Mesodermal cell (in vitro differentiated cells): ENCODE results near the gene CSH1.
"Not testable (repeated sequence)": the region's sequence is repeated elsewhere in the genome, so short reads cannot be mapped to it uniquely, and the experiment has no call there.

Experiments
- H3K27ac ChIP-seq: 2 replicates; pipeline ENCODE4 v1.7.0; 2013; ENCODE audit warnings: mild to moderate bottlenecking, low read depth, low read length, moderate library complexity; ENCODE audit not compliant: severe bottlenecking
- H3K36me3 ChIP-seq: 2 replicates; pipeline ENCODE4 v1.7.1; 2013; ENCODE audit warnings: mild to moderate bottlenecking, low read length, moderate library complexity; ENCODE audit not compliant: control insufficient read depth, insufficient read depth
- H3K4me1 ChIP-seq: one replicate; pipeline ENCODE4 v1.7.1; 2013; ENCODE audit warnings: mild to moderate bottlenecking, low read length; ENCODE audit not compliant: insufficient read depth, control insufficient read depth, poor library complexity, severe bottlenecking
- H3K4me3 ChIP-seq: 2 replicates; pipeline ENCODE4 v1.7.0; 2013; ENCODE audit warnings: low read length, control low read depth, mild to moderate bottlenecking; ENCODE audit not compliant: insufficient read depth, poor library complexity, severe bottlenecking; ENCODE audit errors: extremely low read depth
- H3K9me3 ChIP-seq: 2 replicates; pipeline ENCODE4 v1.7.1; 2013; ENCODE audit warnings: mild to moderate bottlenecking, low read length, moderate library complexity; ENCODE audit not compliant: control insufficient read depth
- WGBS, 2 experiments: methylation state at CpG; one replicate each; pipeline ENCODE4 v1.1.5; 2013; ENCODE audit warnings: missing lambda C conversion rate in 2 of 2; ENCODE audit not compliant: insufficient coverage in 2 of 2; 5-methylcytosine and 5-hydroxymethylcytosine counted together

CSH1 gene

DNA sequence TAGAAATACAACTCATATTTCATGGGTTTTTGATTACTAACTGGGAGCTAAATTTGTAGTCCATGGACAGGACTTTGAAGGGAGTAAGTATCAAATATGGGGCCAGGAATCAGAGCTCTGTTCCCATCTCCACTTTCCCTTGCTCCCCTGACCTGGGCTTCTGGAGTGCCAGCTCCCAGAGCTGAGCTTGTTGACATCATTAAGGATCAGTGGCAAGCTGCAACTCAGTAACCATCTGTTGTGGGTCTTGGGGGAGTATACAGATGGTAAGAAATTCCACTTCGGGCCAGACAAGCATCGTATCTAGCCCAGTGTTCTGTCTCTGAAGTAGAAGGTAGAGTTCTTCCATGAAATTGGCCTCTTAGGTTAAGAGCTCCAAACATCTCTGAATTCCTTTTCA lies 5.6 kb upstream of the CSH1 start:
- not testable (repeated sequence) for H3K27ac ChIP-seq, H3K9me3 ChIP-seq, H3K36me3 ChIP-seq, H3K4me1 ChIP-seq, H3K4me3 ChIP-seq
- WGBS, 2 experiments, result 100% methylated on average over 2 of the region's 2 CpGs; no CpG with 5 or more reads in 1 of the 2 experiments

DNA sequence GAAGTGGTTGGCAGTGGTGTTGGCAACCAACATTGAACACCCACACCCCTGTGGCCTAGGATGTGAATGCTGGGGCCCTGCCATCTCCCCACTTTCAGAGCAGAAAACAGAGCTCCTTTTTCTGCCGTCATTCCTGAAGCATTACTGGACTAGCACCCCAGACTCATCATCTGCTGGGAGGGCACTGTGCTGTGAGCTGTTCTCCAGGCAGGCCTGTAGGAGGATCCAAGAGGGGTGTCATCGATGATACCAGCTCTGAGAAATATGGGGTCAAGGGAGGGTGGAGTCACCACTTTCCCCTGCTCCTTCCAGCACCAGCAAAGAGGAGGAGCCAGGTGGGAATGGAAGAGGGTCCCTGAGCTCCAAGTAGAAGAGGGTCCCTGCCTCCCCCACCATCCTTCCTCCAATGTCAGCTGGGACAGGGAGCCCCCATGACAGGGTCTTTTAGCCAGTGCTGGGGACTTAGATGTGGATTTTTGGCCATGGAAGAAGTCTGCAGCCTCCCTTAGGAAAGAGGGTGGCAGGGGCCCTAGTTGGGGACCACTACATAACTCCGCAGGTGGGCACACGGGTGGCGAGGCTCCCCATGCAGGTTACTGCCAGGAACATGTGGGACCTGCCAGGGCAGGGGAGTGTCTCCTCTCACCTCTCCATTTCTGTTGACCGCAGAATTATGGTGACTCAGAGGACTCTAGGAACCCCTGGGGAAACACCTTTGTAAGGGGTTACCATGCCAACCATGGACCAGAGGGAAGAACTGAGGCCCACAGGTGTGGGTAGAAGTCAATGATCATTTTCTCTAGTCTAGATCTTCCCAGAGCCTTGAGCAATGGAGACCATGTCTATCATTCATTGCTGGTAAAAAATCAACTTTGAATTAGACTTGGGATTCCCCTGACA lies 2.8 kb upstream of the CSH1 start:
- not testable (repeated sequence) for H3K27ac ChIP-seq, H3K36me3 ChIP-seq, H3K4me1 ChIP-seq, H3K4me3 ChIP-seq, H3K9me3 ChIP-seq
- 87 to 96% methylated on average over 3 to 4 of the region's 6 CpGs for WGBS, 2 experiments

DNA sequence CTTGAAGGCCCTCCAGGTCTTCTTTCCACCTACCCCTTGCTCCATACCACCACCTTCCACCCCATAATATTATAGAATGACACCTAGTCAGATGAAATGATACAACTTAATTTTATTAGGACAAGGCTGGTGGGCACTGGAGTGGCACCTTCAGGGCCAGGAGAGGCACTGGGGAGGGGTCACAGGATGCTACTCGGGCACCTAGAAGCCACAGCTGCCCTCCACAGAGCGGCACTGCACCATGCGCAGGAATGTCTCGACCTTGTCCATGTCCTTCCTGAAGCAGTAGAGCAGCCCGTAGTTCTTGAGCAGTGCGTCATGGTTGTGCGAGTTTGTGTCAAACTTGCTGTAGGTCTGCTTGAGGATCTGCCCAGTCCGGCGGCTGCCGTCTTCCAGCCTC lies 1.6 kb downstream of the CSH1 start:
- H3K27ac ChIP-seq, H3K4me1 ChIP-seq, H3K36me3 ChIP-seq, H3K4me3 ChIP-seq, H3K9me3 ChIP-seq: not testable (repeated sequence)
- WGBS, 2 experiments, result 80 to 100% methylated on average over 1 to 2 of the region's 10 CpGs

DNA sequence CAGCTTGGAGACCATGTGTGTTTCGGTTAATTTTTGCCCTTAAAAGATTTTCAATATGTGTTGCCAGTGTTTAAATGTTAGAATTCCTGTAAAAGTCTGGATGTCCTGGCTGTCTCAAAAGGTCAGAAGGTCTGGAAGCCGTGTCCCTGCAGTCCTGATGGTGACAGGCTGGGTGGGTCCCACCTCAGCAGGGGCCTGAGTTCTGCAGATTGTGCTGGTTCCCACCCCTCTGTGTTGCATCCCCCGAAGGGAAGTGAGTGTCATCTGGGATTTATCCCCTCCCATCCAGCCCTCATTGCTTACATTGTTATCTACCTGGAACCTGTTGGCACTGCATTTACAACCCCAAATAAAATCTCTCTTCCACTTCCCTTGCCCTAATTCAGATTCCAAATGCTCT lies 2.4 kb downstream of the CSH1 start:
- WGBS, 2 experiments, result 100% methylated on average over 1 of the region's 3 CpGs
- H3K4me3 ChIP-seq, H3K9me3 ChIP-seq, H3K27ac ChIP-seq, H3K4me1 ChIP-seq, H3K36me3 ChIP-seq: not testable (repeated sequence)

DNA sequence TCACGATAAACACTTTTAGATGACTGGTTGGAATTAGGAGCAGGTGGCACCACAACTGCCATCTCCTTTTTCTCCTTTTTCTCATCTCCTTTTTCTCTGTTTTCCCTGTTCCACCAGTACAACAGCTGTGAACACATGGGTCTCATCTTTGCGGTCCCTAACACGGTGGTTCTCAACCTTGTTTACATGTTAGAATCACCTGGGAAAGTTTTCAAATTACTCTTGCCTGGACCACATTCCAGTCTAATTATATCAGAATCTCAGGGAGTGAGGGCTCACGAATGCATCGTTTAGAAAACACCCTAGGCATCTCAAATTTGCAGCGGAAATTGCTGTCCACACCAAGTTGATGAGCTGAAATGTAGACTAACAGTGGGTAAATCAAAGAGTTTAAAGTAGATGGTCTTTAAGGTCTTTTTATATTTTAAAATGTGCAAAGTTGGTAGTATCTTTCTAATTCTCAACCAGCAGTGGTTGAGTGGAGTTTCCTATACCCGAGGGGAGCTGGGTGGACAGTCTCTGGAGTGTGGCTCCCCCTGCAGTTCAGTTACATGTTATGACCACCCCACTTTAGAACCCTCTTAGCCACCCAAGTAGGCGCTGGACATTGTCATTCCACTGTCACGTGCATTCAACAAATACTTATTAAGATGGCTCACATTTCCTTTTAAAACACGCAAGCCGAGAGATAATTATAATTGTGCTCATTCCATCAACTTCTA lies 3.9 kb downstream of the CSH1 start:
- not testable (repeated sequence) for H3K27ac ChIP-seq, H3K4me1 ChIP-seq, H3K9me3 ChIP-seq, H3K36me3 ChIP-seq, H3K4me3 ChIP-seq
- 90 to 92% methylated on average over 4 of the region's 11 CpGs for WGBS, 2 experiments

DNA sequence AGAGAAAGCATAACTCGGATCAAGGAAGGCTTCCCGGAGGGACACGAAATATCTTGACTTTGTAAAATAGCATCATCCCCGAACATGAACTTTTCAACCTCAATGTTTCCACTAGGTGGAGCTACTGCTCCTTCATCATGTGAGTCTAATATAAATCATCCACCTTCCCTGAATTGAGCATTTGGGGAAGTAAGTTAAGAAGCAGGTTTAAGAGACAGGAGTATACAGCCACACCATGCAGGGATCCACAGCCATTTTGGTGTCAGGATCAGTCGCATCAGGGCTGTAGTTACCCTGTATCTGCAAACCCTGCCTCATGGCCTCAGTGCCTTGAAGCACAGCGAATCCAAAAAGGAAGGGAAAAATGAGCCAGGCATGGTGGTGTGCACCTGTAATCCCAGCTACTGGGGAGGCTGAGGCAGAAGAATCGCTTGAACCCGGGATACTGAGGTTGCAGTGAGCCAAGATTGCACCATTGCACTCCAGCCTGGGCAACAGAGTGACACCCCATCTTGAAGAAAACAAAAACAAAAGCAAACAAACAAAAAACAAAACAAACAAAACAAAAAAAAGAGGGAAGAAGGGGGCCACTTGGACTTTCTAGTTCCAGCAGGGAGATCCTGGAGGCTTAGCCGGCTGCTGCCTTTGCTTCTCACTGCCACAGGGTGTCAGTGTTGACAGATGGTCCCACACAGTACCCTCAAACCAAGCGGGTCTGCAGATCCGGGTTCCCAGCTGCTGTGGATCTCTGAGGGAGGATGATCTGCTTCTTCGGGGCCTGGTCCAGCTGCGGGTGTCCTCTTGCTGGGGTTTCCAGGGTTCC lies 7.1 kb downstream of the CSH1 start:
- H3K36me3 ChIP-seq, H3K9me3 ChIP-seq, H3K27ac ChIP-seq, H3K4me3 ChIP-seq, H3K4me1 ChIP-seq: not testable (repeated sequence)
- WGBS, 2 experiments, result 49 to 66% methylated on average over 8 to 9 of the region's 13 CpGs

DNA sequence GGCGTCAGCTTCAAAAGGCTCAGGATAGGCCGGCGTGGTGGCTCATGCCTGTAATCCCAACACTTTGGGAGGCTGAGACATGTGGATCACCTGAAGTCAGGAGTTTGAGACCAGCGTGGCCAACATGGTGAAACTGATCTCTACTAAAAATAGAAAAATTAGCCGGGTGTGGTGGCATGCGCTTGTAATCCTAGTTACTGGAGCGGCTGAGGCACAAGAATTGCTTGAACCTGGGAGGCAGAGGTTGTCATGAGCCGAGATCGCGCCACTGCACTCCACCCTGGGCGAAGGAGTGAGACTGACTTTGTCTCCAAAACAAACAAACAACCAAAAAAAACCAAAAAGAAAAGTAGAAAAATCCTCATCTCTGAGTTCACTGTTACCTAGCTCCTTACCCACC lies 11.3 kb downstream of the CSH1 start:
- H3K27ac ChIP-seq, H3K4me3 ChIP-seq, H3K9me3 ChIP-seq, H3K4me1 ChIP-seq, H3K36me3 ChIP-seq: not testable (repeated sequence)
- WGBS, 2 experiments, result 89% methylated on average over 5 of the region's 11 CpGs

DNA sequence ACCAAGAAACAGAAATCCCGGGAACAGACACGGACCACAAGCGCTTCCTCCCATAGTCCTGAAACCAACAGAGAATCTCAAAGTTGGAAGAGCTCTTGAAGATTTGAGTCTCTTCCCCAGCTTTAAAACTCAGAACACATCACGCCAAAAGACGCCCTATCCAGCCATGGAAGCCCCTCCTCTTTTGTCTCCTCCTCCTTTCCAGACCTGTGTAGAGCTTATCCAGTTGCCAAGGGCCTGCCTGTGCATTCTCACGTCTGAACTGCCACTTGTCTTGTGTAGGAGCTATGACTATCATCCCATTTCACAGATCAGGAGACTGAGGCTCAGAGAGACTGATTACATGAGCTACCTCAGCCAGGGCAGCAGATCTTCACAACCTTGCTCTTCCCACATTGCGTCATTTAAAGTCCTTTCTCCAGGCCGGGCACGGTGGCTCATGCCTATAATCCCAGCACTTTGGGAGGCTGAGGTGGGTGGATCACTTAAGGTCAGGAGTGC lies 13.7 kb downstream of the CSH1 start:
- not testable (repeated sequence) for H3K4me3 ChIP-seq, H3K36me3 ChIP-seq, H3K9me3 ChIP-seq, H3K4me1 ChIP-seq, H3K27ac ChIP-seq
- 74 to 97% methylated on average over 3 to 4 of the region's 9 CpGs for WGBS, 2 experiments

DNA sequence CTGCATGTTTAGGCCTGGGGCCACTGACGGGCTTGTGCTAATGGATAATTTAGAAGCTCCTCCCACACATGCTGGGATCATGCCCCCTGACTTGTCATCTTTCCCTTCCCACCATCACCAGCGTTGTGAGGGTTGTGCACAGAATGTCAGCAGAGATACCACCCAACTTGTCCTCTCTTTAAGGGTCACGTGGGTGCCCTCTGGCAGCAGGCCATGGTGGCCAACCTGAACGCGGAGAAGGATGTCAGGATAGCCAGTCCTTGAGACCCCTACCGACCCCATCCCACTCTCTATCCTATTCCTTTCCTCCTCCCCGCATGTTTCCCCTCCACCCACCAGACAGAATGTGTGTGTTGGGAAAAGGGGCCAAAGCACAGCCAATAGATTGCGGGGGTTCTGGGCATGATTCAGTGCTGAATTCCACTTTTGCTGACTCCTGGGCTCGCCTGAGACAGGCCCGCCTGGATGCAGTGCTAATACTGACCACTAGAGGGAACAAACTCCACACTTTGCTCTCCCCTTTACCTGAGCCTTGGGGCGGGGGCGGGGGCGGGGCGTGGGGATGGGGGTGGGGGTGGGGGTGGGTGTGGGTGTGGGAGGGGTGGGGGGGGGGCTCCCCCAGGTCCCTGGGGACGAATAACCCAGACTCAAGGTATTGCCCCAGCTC lies 14.3 kb downstream of the CSH1 start, which contains the start of gene GH2:
GH2 (minus strand) TSS at position 10 of the 667 bp plus-strand sequence. CDS start 143 bp downstream, outside the sequence.
- Histone ChIP-seq H3K9me3 (no peaks in the 10 kb centered on the region), H3K4me3 (no peak within 1 kb of the TSS), H3K27ac (no peak within 1 kb of the TSS), H3K4me1 (no peaks in the 10 kb centered on the region), H3K36me3 (no peaks in the 10 kb centered on the region)
- WGBS, 2 experiments, result 54 to 92% methylated on average over 3 to 5 of the region's 15 CpGs

DNA sequence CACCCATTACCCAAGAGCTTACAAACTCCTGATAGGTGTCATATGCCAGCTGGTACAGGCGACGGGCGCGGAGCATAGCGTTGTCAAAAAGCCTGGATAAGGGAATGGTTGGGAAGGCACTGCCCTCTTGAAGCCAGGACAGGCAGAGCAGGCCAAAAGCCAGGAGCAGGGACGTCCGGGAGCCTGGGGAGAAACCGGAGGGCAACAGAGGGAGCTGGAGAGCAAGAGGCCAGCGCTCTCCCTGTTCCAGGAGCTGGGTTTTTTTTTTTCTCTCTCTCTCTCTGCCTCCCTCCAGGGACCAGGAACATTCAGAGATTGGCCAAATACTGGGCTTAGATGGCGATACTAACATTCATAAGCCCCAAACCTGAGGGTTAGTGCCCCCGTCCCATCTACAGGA lies 15.0 kb downstream of the CSH1 start:
- not testable (repeated sequence) for H3K36me3 ChIP-seq, H3K27ac ChIP-seq, H3K9me3 ChIP-seq, H3K4me3 ChIP-seq, H3K4me1 ChIP-seq
- 50 to 70% methylated on average over 8 to 10 of the region's 11 CpGs for WGBS, 2 experiments
